GM12875 (cell line): ENCODE measurements around the gene PTGES3.
"Not testable (repeated sequence)": the region's sequence is repeated elsewhere in the genome, so short reads cannot be mapped to it uniquely, and the experiment has no call there.

Experiments used
- H3K4me3 ChIP-seq: one replicate; pipeline ENCODE4 v1.5.1; 2011; ENCODE audit warnings: low read depth, low read length, control low read depth
- CTCF ChIP-seq: IDR thresholded peaks from 2 replicates; pipeline ENCODE4 v1.5.1; 2011; ENCODE audit warnings: low read depth, mild to moderate bottlenecking, control low read depth, inconsistent platforms, low read length, moderate library complexity, borderline replicate concordance; ENCODE audit not compliant: insufficient read depth

The PTGES3 gene

GRCh38 chr12:56688129-56688845 is at the start of gene PTGES3:
Gene PTGES3 (minus strand): TSS chr12:56688284. CDS start chr12:56687999, 285 bp downstream.
- no peak for TF ChIP-seq CTCF
- peak within 1 kb of the TSS; percentile 74 for H3K4me3 ChIP-seq

- TF ChIP-seq CTCF: no peak
- H3K4me3 ChIP-seq: no peak overlapping the region
These were observed 40.2 kb upstream of the PTGES3 start for GRCh38 chr12:56728139-56728861.

- not testable (repeated sequence) for H3K4me3 ChIP-seq
These were observed 38.2 kb upstream of the PTGES3 start for GRCh38 chr12:56726196-56726675.

- H3K4me3 ChIP-seq: peak overlapping the region; percentile 99
These were observed 37.6 kb upstream of the PTGES3 start for GRCh38 chr12:56725723-56726102.

GRCh38 chr12:56724972-56725722 is 37.1 kb upstream of the PTGES3 start, which contains the start of gene NACA:
Gene NACA (minus strand): TSS chr12:56725299. CDS start chr12:56724521, 778 bp downstream.
- no peak for TF ChIP-seq CTCF
- H3K4me3 ChIP-seq: peak within 1 kb of the TSS; percentile 99

More at GRCh38 chr12:56725723-56726102, 37.6 kb upstream of the PTGES3 start:
- TF ChIP-seq CTCF: no peak

- no peak for TF ChIP-seq CTCF
- peak overlapping the region; percentile 99 for H3K4me3 ChIP-seq
These were observed 36.6 kb upstream of the PTGES3 start for GRCh38 chr12:56724701-56724971.

GRCh38 chr12:56723889-56724700 is 36.0 kb upstream of the PTGES3 start:
- no peak for TF ChIP-seq CTCF

More at GRCh38 chr12:56723889-56724700, 36.0 kb upstream of the PTGES3 start:
- peak overlapping the region; percentile 99 for H3K4me3 ChIP-seq
